HG03196 (cell line): ENCODE results near the gene IFT20.
"Not testable (repeated sequence)": the region's sequence is repeated elsewhere in the genome, so short reads cannot be mapped to it uniquely, and the experiment has no call there.

Experiments
- ATAC-seq: cut with Tn5 transposase; IDR thresholded peaks from one replicate; pipeline ENCODE4 v1.9.1; 2021; ENCODE audit not compliant: unreplicated experiment

IFT20 gene

DNA sequence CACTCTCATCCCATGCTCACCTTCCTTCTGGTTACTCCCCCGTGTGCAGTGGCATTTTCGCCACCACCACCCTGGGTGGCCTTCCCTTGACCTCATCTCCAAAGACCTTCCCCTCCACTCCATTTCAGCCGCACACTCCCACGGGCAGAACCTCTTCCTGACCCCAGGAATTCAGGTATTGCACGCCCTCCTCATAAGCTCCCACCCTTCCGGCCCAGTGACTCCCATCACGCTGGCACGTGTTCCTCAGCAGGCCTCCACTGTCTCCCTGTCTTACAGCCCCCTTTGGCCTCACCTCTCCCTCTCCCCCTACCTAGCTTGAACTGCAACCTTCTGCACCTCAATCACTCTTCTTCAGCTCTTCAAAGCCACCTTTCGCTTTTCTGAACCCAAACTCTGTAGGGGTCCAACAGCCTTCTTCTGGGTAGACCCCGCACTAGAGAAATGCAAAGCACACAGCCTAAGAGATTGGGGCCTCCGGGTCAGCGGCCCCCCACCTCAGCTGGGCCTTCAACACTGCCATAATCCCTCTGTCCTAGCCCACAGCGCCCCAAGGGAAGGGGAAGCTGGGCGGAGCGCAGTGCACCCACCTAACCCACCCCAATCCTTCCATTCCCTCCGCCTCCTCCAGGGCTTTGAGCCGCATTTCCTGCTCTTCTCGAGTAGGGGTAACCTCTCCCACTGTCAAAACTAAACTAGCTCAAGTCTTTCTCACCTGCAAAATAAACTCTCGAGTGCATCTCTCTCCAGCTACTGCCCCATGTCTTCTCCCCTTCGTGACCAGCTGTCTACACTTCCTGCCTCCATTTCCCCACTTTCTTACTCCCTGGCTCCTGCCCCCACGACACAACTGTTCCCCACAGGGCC, 17.9 kb downstream of the IFT20 start:
- no peak for ATAC-seq

DNA sequence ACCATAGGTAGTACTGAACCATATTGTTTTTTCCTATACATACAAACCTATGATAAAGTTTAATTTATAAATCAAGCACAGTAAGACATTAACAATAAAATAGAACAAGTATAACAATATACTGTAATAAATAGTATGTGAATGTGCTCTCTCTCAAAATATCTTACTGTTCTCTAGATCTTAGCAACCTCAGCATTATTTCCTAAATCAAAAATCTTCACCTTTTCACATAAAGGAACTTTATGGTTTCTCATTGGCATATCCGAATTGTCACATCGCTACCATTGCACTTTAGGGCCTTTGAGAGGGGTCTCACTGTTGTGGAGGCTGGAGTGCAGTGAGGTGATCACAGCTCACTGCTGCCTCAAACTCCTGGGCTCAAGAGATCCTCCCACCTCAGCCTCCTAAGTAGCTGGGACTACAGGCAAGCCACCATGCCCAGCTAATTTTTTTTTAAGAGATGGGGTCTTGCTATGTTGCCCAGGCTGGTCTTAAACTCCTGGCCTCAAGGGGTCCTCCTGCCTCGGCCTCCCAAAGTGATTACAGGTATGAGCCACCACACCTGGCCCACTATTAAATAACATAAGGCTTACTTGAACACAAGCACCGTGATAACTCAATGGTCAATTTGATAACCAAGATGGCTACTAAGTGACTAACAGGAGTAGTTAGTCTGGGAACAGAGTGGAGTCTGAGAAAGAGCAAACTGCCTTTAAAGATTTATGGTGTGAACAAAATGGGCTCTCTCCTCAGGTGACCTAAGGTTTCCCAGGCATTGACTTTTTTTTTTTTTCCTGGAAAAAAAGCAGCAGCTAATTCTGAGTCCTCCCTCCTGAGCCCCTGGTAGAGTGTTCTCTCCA, 19.2 kb downstream of the IFT20 start:
- no peak for ATAC-seq

DNA sequence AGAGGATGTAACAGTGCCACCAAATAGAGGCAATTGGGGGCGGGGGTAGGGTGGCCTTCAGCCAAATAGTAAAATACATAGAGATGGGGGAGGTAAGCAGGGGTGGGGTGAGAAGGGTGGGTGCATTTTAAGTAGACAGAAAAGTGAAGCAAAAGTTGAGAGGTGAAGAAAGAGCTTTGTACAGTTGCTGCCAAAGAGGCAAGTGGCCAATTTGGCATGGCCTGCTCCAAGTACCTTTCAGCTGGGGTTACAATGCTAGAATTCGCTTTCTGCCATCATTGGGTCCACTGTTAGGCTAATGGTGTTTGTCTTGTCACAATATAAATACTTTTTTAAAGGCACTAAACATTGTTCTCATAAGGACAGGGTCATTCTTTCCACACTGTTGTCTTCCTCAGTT, 21.4 kb downstream of the IFT20 start:
- no peak for ATAC-seq

DNA sequence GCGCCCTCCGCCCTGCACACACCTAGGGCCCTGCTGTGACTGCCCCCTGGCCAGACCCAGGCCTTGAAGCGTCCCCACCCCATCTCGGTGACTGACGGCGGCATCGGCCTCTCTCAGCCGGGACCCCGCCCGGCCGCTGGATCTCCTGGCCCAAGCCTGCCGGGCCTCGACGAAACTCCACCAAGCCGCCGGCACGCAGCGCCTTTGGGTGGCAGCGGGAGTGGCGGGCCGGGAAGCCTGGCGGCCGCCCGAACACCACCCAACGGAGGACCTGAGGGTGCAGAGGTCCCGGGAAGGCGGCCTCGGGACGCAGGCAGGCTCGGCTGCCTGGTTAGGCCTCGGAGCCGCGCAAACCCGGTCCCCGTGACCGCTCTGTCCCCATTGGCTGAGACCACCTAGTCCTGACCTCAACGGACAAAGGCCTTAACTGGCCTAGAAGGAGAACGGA, 28.3 kb downstream of the IFT20 start:
- no peak for ATAC-seq

DNA sequence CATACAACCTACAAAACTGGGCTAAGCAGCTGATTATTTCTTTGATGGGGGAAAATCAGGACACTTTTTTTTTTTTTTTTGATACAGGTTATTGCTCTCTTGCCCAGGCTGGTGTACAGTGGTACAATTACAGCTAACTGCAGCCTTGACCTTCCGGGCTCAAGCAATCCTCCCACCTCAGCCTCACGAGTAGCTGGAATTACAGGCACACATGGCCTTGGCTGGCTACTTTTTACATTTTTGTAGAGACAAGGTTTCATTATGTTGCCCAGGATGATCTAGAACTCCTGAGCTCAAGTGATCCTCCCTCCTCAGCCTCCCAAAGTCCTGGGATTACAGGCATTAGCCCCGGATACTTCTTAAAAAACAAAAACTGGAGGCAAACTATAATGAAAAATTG, 36.8 kb downstream of the IFT20 start:
- no peak for ATAC-seq

DNA sequence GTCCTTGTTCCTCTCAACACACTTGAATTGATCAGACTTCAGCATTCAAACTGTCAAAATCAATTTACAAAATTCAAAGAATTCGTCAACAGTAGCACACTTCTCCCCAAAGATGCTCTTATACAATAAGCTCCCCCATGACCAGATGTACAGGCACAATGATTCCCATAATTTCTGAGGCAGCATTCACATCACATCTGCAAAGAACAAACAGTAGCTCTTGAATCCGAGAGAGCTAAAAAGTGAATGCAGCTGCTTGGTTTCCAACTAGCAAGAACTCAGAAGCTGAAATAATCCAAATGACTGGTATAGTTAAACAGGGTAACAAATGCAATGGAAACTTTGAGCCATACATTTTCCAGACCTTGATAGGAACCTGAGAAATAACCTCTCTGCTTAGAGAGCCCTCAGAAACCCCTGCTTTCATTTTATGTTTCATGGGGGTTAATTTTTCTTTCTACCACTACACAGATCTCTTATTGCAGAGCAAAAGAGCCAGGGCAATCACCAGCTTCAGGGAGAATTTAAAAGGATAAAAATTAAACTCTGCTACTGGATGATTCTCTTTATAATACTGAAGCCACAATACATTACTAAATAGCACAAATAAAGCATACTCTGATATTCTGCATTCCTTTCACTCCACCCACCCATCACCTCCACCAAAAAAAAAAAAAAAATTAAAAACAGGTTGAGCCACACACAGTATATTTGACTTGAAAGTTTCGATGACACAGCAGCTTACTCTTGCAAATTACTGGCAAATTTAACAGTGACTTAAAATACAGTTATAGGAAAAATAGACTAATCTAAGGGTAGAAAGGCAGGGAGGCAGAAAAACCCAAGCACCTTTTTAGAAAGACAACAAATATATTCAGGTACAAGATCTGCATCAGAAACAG, 39.3 kb downstream of the IFT20 start:
- ATAC-seq, result no peak

DNA sequence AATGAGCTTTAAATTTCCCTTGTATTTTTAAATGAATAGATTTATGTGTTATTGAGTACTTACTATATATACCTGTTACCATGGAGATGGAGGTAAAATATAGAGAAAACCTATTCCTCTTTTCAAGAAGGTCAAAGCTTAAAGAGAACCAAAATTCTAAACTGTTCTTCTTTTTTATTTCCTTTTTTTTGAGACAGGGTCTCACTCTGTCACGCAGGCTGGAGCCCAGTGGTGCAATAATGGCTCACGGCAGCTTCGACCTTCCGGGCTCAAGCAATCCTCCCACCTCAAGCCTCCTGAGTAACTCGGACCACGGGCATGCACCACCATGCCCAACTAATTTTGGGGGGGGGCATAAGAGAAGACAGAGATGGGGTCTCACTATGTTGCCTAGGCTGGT, 41.3 kb downstream of the IFT20 start:
- no peak for ATAC-seq

DNA sequence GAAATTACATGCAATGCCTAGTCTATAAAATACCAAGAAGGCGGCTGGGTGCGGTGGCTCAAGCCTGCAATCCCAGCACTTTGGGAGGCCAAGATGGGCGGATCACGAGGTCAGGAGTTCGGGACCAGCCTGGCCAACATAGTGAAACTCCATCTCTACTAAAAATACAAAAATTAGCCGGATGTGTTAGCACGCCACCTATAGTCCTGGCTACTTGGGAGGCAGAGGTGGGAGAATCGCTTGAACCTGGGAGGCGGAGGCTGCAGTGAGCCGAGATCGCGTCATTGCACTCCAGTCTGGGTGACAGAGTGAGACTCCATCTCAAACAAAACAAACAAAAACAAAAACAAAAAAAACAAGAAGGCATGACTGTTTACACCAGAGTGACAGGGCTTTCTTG, 42.4 kb downstream of the IFT20 start:
- not testable (repeated sequence) for ATAC-seq

DNA sequence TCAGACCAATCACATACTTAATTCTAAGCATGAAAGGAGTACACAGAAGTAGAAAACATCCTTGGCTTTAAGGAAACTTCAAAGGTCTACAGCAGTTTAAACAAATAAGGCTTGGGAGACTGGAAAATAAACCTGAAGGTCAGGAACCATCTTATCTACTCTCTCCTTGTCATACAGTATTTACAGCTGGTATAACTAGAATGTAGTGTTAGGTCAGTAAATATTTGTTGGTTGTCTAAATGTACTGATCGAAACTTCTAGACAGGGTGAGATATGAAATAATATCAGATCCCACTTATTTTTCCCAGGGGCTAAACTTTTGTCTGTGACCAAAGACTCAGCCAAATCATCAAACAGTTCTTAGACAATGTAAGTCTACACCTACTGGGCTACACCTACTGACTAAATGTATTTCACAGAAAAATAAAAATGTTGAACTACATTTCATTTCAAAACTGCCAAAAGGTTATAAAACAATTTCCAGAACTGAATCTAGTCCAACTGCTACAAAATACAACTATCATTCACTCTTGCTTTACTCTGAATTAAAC, 43.4 kb downstream of the IFT20 start:
- ATAC-seq, result no peak

DNA sequence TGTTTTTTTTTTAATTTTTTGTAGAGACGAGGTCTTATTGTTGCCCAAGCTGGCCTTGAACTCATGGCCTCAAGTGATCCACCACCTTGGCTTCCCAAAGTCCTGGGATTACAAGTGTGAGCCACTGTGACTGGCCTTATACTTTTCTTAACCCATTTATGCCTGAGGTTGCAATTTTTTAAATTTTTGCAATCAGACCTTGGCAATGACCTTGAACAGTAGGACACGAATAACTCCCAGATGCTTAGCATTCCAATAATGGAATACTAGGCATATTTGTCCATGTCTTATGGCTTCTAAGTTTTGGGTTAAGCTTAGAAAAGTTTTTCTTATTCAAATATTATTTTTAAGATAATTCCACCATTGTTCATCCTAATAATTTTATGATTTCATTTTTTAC, 44.6 kb downstream of the IFT20 start:
- no peak for ATAC-seq

DNA sequence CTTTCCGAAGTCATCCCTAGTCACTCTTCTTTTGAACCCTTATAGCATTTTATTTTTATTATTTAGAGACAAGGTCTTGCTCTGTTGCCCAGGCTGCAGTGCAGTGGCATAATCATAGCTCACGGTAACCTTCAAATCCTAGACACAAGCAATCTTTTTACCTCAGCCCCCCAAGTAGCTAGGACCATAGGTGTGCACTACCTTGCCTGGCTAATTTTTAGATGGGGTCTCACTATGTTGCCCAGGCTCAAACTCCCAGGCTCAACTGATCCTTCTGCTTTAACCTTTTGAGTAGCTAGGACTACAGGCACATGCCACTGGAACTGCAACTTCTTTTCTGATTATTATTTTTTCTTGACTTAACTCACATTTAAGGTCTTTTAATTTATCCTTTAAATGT, 49.3 kb downstream of the IFT20 start:
- no peak for ATAC-seq

DNA sequence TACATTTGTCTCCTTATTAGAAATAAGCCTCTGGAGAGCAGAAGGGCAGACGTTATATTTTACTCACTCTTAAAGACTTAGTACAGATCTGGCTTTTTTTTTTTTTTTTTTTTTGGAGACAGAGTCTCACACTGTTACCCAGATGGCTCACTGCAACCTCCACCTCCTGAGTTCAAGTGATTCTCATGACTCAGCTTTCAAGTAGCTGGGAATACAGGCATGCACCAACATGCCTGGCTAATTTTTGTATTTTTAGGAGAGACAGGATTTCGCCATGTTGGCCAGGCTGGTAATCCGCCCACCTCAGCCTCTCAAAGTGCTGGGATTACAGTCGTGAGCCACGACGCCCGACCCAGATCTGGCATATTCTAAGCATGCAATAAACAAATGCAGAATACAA, 52.7 kb downstream of the IFT20 start:
- ATAC-seq, result no peak

DNA sequence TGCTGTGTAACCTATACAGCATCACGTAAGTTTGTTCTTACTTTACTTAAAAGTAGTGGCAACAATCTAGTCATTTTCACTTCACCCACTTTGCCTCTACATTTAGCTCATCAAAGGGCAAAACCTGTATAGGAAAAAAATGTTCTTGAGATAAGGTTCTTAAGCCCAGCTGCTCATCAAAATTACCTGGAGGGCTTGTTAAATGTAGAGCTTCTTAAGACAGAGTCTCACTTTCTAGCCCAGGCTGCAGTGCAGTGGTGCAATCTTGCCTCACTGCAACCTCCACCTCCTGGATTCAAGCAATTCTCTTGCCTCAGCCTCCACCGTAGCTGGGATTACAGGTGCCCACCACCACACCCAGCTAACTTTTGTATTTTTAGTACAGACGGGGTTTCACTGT, 54.4 kb downstream of the IFT20 start:
- ATAC-seq, result no peak

DNA sequence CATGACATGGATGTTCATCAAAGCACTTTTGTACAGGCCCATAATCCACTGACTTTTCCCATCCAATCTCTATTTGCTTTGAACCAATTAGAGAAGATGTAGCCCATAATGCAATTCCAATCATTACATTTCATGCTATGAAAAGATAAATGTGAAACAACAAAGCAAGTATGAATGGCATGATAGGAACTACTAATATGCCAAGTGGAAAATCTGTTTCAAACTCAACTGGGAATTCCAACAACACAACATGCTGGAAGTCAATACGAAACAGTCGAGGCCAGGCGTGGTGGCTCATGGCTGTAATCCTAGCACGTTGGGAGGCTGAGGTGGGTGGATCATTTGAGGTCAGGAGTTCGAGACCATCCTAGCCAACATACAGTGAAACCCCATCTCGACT, 55.9 kb downstream of the IFT20 start:
- ATAC-seq, result no peak
